SK-N-SH (cell line): ENCODE data around the gene SUFU. TPM values are rescaled to one million over a fixed set of nuclear protein-coding genes. Genes with fewer than 3 reads are reported as not detected.
"Not testable (repeated sequence)": the region's sequence is repeated elsewhere in the genome, so short reads cannot be mapped to it uniquely, and the experiment has no call there.

ENCODE experiments used
- CTCF ChIA-PET: fragments of 300-600, 350-600 bp; formaldehyde crosslinking; extraction: SDS; loops from one replicate; lab custom pipeline; 2021; lab: Yijun Ruan, JAX
- POLR2A ChIA-PET: fragments of 350-600 bp; sonication (Branson Sonifier 250); formaldehyde crosslinking; extraction: SDS; loops from one replicate; lab custom pipeline; 2020; ENCODE audit warnings: antibody characterized with exemption, inconsistent platforms; lab: Yijun Ruan, JAX
- DNase-seq: peaks from one replicate; pipeline ENCODE4 v3.0.0; 2012
- H2AFZ ChIP-seq: fragments of 200-600 bp; sonication (generic); 2 replicates; pipeline ENCODE4 v1.8.1; 2016; ENCODE audit warnings: antibody characterized with exemption, mild to moderate bottlenecking, low read depth
- H3F3A ChIP-seq: fragments of 200-600 bp; sonication (generic); replicated peaks from 2 replicates; pipeline ENCODE3; 2016; ENCODE audit warnings: antibody characterized with exemption, mild to moderate bottlenecking; ENCODE audit not compliant: insufficient read depth
- H3K27ac ChIP-seq, 2 experiments: fragments of 200-500 bp in 1 of 2; fragments of 200-600 bp in 1 of 2; sonication (Bioruptor generic) in 1 of 2; sonication (generic), shearing (Covaris generic) in 1 of 2; 2 replicates each; pipeline versions ENCODE4 v1.5.1 to v1.6.1; 2014 to 2016; ENCODE audit warnings: low read depth in 2 of 2, inconsistent platforms in 1 of 2, low read length in 1 of 2, mild to moderate bottlenecking in 1 of 2, mixed read lengths in 1 of 2
- H3K27me3 ChIP-seq: fragments of 200-600 bp; sonication (generic), shearing (Covaris generic); 2 replicates; pipeline ENCODE4 v1.6.1; 2016; ENCODE audit warnings: mixed run types; ENCODE audit not compliant: insufficient read depth
- H3K36me3 ChIP-seq, 2 experiments: fragments of 200-500 bp in 1 of 2; fragments of 200-600 bp in 1 of 2; sonication (Bioruptor generic) in 1 of 2; sonication (generic) in 1 of 2; replicated peaks in 1 of 2; 2 replicates each; pipeline versions ENCODE3 to v1.5.1; 2014 to 2016; ENCODE audit warnings: low read length in 1 of 2, mild to moderate bottlenecking in 1 of 2; ENCODE audit not compliant: insufficient read depth in 2 of 2, control insufficient read depth in 1 of 2
- H3K4me1 ChIP-seq, 2 experiments: fragments of 200-500 bp in 1 of 2; fragments of 200-600 bp in 1 of 2; sonication (Bioruptor generic) in 1 of 2; sonication (generic), shearing (Covaris generic) in 1 of 2; 2 replicates each; pipeline versions ENCODE4 v1.5.1 to v1.6.1; 2014 to 2016; ENCODE audit warnings: low read depth in 1 of 2, low read length in 1 of 2, mixed run types in 1 of 2; ENCODE audit not compliant: insufficient read depth in 2 of 2, control insufficient read depth in 1 of 2
- H3K4me2 ChIP-seq: fragments of 200-600 bp; sonication (generic), shearing (Covaris generic); 2 replicates; pipeline ENCODE4 v1.6.1; 2017; ENCODE audit warnings: mixed run types
- H3K4me3 ChIP-seq, 2 experiments: fragments of 200-500 bp in 1 of 2; fragments of 200-600 bp in 1 of 2; sonication (Bioruptor generic) in 1 of 2; sonication (generic), shearing (Covaris generic) in 1 of 2; 2 replicates each; pipeline versions ENCODE4 v1.5.1 to v1.8.1; 2014 to 2016; ENCODE audit warnings: low read depth in 2 of 2, inconsistent platforms in 1 of 2, low read length in 1 of 2, mild to moderate bottlenecking in 1 of 2, mixed read lengths in 1 of 2, moderate library complexity in 1 of 2
- H3K79me2 ChIP-seq: fragments of 200-600 bp; sonication (generic); 2 replicates; pipeline ENCODE4 v1.8.1; 2017; ENCODE audit warnings: mild to moderate bottlenecking; ENCODE audit not compliant: insufficient read depth
- H3K9ac ChIP-seq: fragments of 200-600 bp; sonication (generic); 2 replicates; pipeline ENCODE4 v1.6.1; 2017; ENCODE audit warnings: mixed run types
- H3K9me2 ChIP-seq: fragments of 200-600 bp; sonication (generic); 2 replicates; pipeline ENCODE4 v1.6.1; 2017; ENCODE audit warnings: mixed run types
- H3K9me3 ChIP-seq: fragments of 200-600 bp; sonication (generic); 2 replicates; pipeline ENCODE4 v1.6.1; 2017; ENCODE audit warnings: mixed run types, mild to moderate bottlenecking, moderate library complexity
- H4K20me1 ChIP-seq: fragments of 200-600 bp; sonication (generic); 2 replicates; pipeline ENCODE4 v1.6.1; 2017; ENCODE audit warnings: mild to moderate bottlenecking, mixed run types; ENCODE audit not compliant: insufficient read depth
- CTCF ChIP-seq: fragments of 200-600 bp; sonication (generic); IDR thresholded peaks from 2 replicates; pipeline ENCODE4 v1.6.1; 2017; ENCODE audit warnings: antibody characterized with exemption, mild to moderate bottlenecking, moderate library complexity
- EZH2phosphoT487 ChIP-seq: fragments of 200-600 bp; sonication (generic); IDR thresholded peaks from 2 replicates; pipeline ENCODE4 v1.6.1; 2017; ENCODE audit warnings: low read depth, mixed run types, mild to moderate bottlenecking, antibody characterized with exemption, moderate library complexity, borderline replicate concordance
- FOXJ3 ChIP-seq: sonication (generic); formaldehyde crosslinking; IDR thresholded peaks from 2 replicates; pipeline ENCODE4 v1.5.1; 2020; ENCODE audit warnings: mild to moderate bottlenecking, missing genetic modification reagents
- JUND ChIP-seq: IDR thresholded peaks from 2 replicates; pipeline ENCODE4 v1.4.0; 2012
- MEF2A ChIP-seq: IDR thresholded peaks from 2 replicates; pipeline ENCODE4 v1.4.0; 2012; ENCODE audit warnings: low read depth, borderline replicate concordance
- RAD21 ChIP-seq: IDR thresholded peaks from 2 replicates; pipeline ENCODE4 v1.6.1; 2012; ENCODE audit warnings: mild to moderate bottlenecking, low read length
- RFX5 ChIP-seq: IDR thresholded peaks from 2 replicates; pipeline ENCODE4 v1.6.1; 2012; ENCODE audit warnings: mild to moderate bottlenecking, improper control_type of control experiment, low read length
- TAF1 ChIP-seq: IDR thresholded peaks from 2 replicates; pipeline ENCODE4 v1.6.1; 2012; ENCODE audit warnings: low read depth, mild to moderate bottlenecking, low read length, moderate library complexity, borderline replicate concordance
- ZBTB33 ChIP-seq: IDR thresholded peaks from 2 replicates; pipeline ENCODE4 v1.4.0; 2012; ENCODE audit warnings: low read depth, borderline replicate concordance
- WGBS: methylation state at CpG from one replicate; pipeline ENCODE4 v1.1.6; 2017; ENCODE audit warnings: low lambda C conversion rate; 5-methylcytosine and 5-hydroxymethylcytosine counted together
- polyA plus RNA-seq, 3 experiments: library from polyadenylated mRNA; depleted of rRNA; stranded (reverse); fragments of >200 nt; gene quantifications; 2 replicates each; pipeline ENCODE4 v1.2.3, GENCODE V29; 2012

Gene SUFU
- polyA plus RNA-seq, 1 of the 3 experiments (the other 2 are of a cell fraction): 5.7 TPM

GRCh38 chr10:102503264-102504178 is at the start of gene SUFU (continued):
- TF ChIP-seq RAD21 (peak; percentile 86), JUND (no peak), EZH2phosphoT487 (no peak), ZBTB33 (no peak), RFX5 (no peak; the same call in 1 of the 2 replicates), FOXJ3 (CRISPR knock-in tag) (no peak), MEF2A (no peak), CTCF (peak; percentile 88), TAF1 (peak; percentile 95)
- TF ChIP-seq, all 33 proteins: peak for 14

GRCh38 chr10:102454662-102455487 is 48.9 kb upstream of the SUFU start:
- H3K4me1 ChIP-seq, POLR2A ChIA-PET, H3K4me2 ChIP-seq, DNase-seq, H3K27me3 ChIP-seq, H3K79me2 ChIP-seq, H3K27ac ChIP-seq, H4K20me1 ChIP-seq, H2AFZ ChIP-seq, H3K9me2 ChIP-seq, H3K36me3 ChIP-seq, CTCF ChIA-PET, H3K9me3 ChIP-seq, H3K4me3 ChIP-seq, H3K9ac ChIP-seq: not testable (repeated sequence)
- H3F3A ChIP-seq: peaks cover 15% of the 10 kb centered on the region
- WGBS: 85% methylated on average over 13 of the region's 13 CpGs
